Erythroblast (primary cell): ENCODE results near the gene ITPR1.

ENCODE experiments used
- GATA1 ChIP-seq: IDR thresholded peaks from 2 replicates; pipeline ENCODE4 v1.6.1; 2011; ENCODE audit warnings: low read depth, mild to moderate bottlenecking, control low read depth, low read length, moderate library complexity
- POLR2A ChIP-seq: IDR thresholded peaks from 2 replicates; pipeline ENCODE4 v1.6.1; 2011; ENCODE audit warnings: mild to moderate bottlenecking, low read length

DNA sequence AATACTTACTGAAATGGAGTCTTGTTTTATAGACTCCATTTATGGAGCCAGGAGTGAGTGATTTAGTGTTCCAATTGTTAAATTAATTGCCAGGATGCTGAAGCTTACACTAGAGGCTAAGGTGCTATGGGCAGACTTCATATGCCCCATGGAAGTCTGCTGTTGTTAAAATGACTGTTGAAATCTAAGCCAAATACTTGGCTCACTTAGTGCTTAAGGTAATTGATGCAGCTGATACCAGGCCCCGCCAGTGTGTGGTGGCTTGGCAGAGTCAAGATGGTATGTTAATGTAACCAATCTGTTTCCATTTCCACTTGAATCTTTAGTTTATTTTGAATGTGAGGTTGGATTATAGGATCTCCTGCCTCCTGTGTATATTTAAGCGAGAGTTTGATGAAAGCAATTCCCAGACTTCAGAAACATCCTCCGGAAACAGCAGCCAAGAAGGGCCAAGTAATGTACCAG, 187.1 kb downstream of the ITPR1 start:
- TF ChIP-seq POLR2A (no peak), GATA1 (no peak)
